ENCODE results near the gene CLTA.

GRCh38 chr9:36191290-36191645 is 547 bp downstream of the CLTA start:
- TF ChIP-seq CTCF (conservative IDR thresholded peaks at IDR 0.05): no peak
- no peak for TF ChIP-seq EZH2 (IDR thresholded peaks at IDR 0.05; ENCODE audit: low read depth)

Data from PC-9 (cell line).